Measurements from ENCODE around the gene IKZF5. TPM values are rescaled to one million over a fixed set of nuclear protein-coding genes. Genes with fewer than 3 reads are reported as not detected.
A peak's percentile ranks its signal among the peaks of the same experiment; 100 is the strongest.

Gene IKZF5
- total RNA-seq (ENCODE audit: low replicate concordance), result 3.4 and 8.9 TPM in 2 replicates

GRCh38 chr10:123008355-123009104, at the start of gene IKZF5, which contains the start of gene ACADSB:
TSS of gene IKZF5 (minus strand) at chr10:123008795. CDS start at chr10:122998625, 10,170 bp downstream.
TSS of gene ACADSB (plus strand) at chr10:123009006. CDS start at chr10:123009030, 24 bp downstream.
- peak; percentile 97 for DNase-seq (ENCODE audit: low read depth)
- H3K4me3 ChIP-seq (ENCODE audit: low read depth, low read length), result peak within 1 kb of the TSS; percentile 93
- TF ChIP-seq CTCF (IDR thresholded peaks at IDR 0.05; ENCODE audit: insufficient read depth, low read length), result no peak

- H3K4me3 ChIP-seq (ENCODE audit: low read depth, low read length), result no peak overlapping the region
- no peak for TF ChIP-seq CTCF (IDR thresholded peaks at IDR 0.05; ENCODE audit: insufficient read depth, low read length)
- no peak for DNase-seq (ENCODE audit: low read depth)
These were observed 49.4 kb upstream of the IKZF5 start for GRCh38 chr10:123057968-123058367.

GRCh38 chr10:123045961-123046731, 37.6 kb upstream of the IKZF5 start:
- no peak for DNase-seq (ENCODE audit: low read depth)
- TF ChIP-seq CTCF (IDR thresholded peaks at IDR 0.05; ENCODE audit: insufficient read depth, low read length), result no peak
- H3K4me3 ChIP-seq (ENCODE audit: low read depth, low read length), result no peak overlapping the region

GRCh38 chr10:123044391-123044790, 35.8 kb upstream of the IKZF5 start:
- no peak overlapping the region for H3K4me3 ChIP-seq (ENCODE audit: low read depth, low read length)
- no peak for TF ChIP-seq CTCF (IDR thresholded peaks at IDR 0.05; ENCODE audit: insufficient read depth, low read length)
- DNase-seq (ENCODE audit: low read depth), result peak; percentile 31

- no peak overlapping the region for H3K4me3 ChIP-seq (ENCODE audit: low read depth, low read length)
- TF ChIP-seq CTCF (IDR thresholded peaks at IDR 0.05; ENCODE audit: insufficient read depth, low read length), result peak; percentile 79
- peak; percentile 64 for DNase-seq (ENCODE audit: low read depth)
These were observed 34.9 kb upstream of the IKZF5 start for GRCh38 chr10:123043409-123043925.

GRCh38 chr10:123042708-123043408, 34.3 kb upstream of the IKZF5 start:
- no peak for DNase-seq (ENCODE audit: low read depth)
- H3K4me3 ChIP-seq (ENCODE audit: low read depth, low read length), result no peak overlapping the region
- TF ChIP-seq CTCF (IDR thresholded peaks at IDR 0.05; ENCODE audit: insufficient read depth, low read length), result no peak

All from fibroblast of the aortic adventitia (primary cell).